ENCODE results near the gene KLF17.

DNA sequence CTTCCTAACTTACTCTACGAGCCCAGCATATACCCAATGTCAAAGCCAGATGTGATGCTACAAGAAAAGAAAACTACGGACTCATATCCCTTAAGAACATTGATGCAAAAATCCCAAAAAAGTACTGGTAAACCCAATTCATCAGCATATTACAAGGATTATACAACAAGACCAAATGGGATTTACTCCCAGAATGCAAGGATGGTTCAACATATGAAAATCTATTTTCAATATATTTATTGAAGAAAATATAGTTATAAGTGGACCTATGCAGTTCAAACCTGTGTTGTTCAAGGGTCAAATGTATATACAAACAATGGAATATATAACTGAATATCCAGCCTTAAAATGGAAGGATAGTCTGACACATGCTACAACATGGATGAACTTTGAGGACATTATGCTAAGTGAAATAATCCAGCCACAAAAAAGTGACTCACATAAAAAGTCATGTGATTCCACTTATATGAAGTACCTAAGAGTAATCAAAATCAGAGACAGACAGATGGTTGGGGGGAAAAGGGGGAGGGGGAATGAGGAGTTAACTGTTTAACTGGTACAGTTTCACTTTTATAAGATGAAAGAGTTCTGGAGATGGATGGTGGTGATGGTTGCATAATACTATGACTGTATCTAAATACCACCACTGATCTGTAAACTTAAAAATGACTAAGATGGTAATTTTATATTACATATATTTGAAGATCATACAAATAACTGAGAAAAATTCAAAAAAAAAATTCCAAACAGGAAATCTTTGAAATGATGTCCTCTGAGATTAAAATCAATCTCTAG, 26.5 kb downstream of the KLF17 start:
- TF ChIP-seq, protein P1, sequence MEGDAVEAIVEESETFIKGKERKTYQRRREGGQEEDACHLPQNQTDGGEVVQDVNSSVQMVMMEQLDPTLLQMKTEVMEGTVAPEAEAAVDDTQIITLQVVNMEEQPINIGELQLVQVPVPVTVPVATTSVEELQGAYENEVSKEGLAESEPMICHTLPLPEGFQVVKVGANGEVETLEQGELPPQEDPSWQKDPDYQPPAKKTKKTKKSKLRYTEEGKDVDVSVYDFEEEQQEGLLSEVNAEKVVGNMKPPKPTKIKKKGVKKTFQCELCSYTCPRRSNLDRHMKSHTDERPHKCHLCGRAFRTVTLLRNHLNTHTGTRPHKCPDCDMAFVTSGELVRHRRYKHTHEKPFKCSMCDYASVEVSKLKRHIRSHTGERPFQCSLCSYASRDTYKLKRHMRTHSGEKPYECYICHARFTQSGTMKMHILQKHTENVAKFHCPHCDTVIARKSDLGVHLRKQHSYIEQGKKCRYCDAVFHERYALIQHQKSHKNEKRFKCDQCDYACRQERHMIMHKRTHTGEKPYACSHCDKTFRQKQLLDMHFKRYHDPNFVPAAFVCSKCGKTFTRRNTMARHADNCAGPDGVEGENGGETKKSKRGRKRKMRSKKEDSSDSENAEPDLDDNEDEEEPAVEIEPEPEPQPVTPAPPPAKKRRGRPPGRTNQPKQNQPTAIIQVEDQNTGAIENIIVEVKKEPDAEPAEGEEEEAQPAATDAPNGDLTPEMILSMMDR (IDR thresholded peaks at IDR 0.05) = no peak
- TF ChIP-seq GABPB1 (CRISPR knock-in tag; IDR thresholded peaks at IDR 0.05) (no peak), RELA (CRISPR knock-in tag; IDR thresholded peaks at IDR 0.05; ENCODE audit: borderline replicate concordance) (no peak), ZBTB43 (CRISPR knock-in tag; IDR thresholded peaks at IDR 0.05) (no peak), CBFB (CRISPR knock-in tag; IDR thresholded peaks at IDR 0.05; ENCODE audit: low read depth) (no peak), ZNF423 (CRISPR knock-in tag; IDR thresholded peaks at IDR 0.05) (no peak), NR3C1 (CRISPR knock-in tag; conservative IDR thresholded peaks at IDR 0.05; ENCODE audit: low read depth) (no peak), TEAD4 (CRISPR knock-in tag; IDR thresholded peaks at IDR 0.05) (no peak), ZNF121 (CRISPR knock-in tag; IDR thresholded peaks at IDR 0.05) (no peak), KAT7 (CRISPR knock-in tag; IDR thresholded peaks at IDR 0.05; ENCODE audit: borderline replicate concordance) (no peak), MYBL2 (CRISPR knock-in tag; IDR thresholded peaks at IDR 0.05) (no peak), CREM (CRISPR knock-in tag; IDR thresholded peaks at IDR 0.05) (no peak)
- TF ChIP-seq, protein P2, sequence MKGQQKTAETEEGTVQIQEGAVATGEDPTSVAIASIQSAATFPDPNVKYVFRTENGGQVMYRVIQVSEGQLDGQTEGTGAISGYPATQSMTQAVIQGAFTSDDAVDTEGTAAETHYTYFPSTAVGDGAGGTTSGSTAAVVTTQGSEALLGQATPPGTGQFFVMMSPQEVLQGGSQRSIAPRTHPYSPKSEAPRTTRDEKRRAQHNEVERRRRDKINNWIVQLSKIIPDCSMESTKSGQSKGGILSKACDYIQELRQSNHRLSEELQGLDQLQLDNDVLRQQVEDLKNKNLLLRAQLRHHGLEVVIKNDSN (CRISPR knock-in tag; IDR thresholded peaks at IDR 0.05) = no peak
- TF ChIP-seq, protein P3, sequence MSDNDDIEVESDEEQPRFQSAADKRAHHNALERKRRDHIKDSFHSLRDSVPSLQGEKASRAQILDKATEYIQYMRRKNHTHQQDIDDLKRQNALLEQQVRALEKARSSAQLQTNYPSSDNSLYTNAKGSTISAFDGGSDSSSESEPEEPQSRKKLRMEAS (CRISPR knock-in tag; IDR thresholded peaks at IDR 0.05) = no peak

All from WTC11 (cell line).